H1 (cell line): ENCODE results near the gene ABHD11. TPM values are rescaled to one million over a fixed set of nuclear protein-coding genes. Genes with fewer than 3 reads are reported as not detected.

Source experiments
- CTCF ChIA-PET: fragments of 300-600 bp; sonication (Branson Sonifier 250); formaldehyde crosslinking; loops from one replicate; lab custom pipeline; 2021; ENCODE audit not compliant: partially characterized antibody; lab: Charles Lee
- POLR2A ChIA-PET: fragments of 300-600 bp; sonication (Branson Sonifier 250); formaldehyde crosslinking; loops from one replicate; lab custom pipeline; 2021; ENCODE audit warnings: inconsistent platforms; ENCODE audit not compliant: partially characterized antibody; lab: Charles Lee
- DNase-seq, 2 experiments: peaks; one replicate each; pipeline versions ENCODE4 v3.0.0 to v3.0.0-alpha.2; 2010 to 2022; ENCODE audit warnings: low spot score in 2 of 2, low read depth in 1 of 2, mixed read lengths in 1 of 2
- FAIRE-seq: peaks from 2 replicates; lab custom pipeline; 2011; peaks lifted over from hg19 to GRCh38; lab: Jason Lieb, UNC
- H2AFZ ChIP-seq: 2 replicates; pipeline ENCODE4 v1.8.1; 2012; ENCODE audit warnings: low read length, inconsistent platforms
- H2AK5ac ChIP-seq: 2 replicates; pipeline ENCODE4 v1.6.1; 2013; ENCODE audit warnings: low read depth, low read length
- H2BK120ac ChIP-seq: replicated peaks from 2 replicates; pipeline ENCODE3; 2013; ENCODE audit warnings: low read depth, low read length, inconsistent platforms
- H2BK12ac ChIP-seq: 2 replicates; pipeline ENCODE4 v1.6.1; 2013; ENCODE audit warnings: low read depth, low read length
- H2BK15ac ChIP-seq: 2 replicates; pipeline ENCODE4 v1.6.1; 2013; ENCODE audit warnings: low read length
- H2BK20ac ChIP-seq: 2 replicates; pipeline ENCODE4 v1.6.1; 2013; ENCODE audit warnings: low read length
- H2BK5ac ChIP-seq: 2 replicates; pipeline ENCODE4 v1.6.1; 2013; ENCODE audit warnings: low read depth, low read length
- H3K14ac ChIP-seq: 2 replicates; pipeline ENCODE4 v1.6.1; 2013; ENCODE audit warnings: inconsistent platforms; ENCODE audit not compliant: insufficient read length
- H3K18ac ChIP-seq: 2 replicates; pipeline ENCODE4 v1.6.1; 2013; ENCODE audit warnings: low read length; ENCODE audit errors: extremely low read depth
- H3K23ac ChIP-seq: 2 replicates; pipeline ENCODE4 v1.6.1; 2013; ENCODE audit warnings: inconsistent platforms; ENCODE audit not compliant: insufficient read length
- H3K23me2 ChIP-seq: 2 replicates; pipeline ENCODE4 v1.6.1; 2013; ENCODE audit warnings: low read depth, low read length
- H3K27ac ChIP-seq: 2 replicates; pipeline ENCODE4 v1.6.1; 2011; ENCODE audit warnings: low read depth, low read length, inconsistent platforms
- H3K27me3 ChIP-seq, 4 experiments: replicated peaks in 1 of 4; 1 replicate in 1 of 4; 2 replicates in 3 of 4; pipeline versions ENCODE4 v1.6.1 to v1.8.1; 2011 to 2013; ENCODE audit warnings: low read length in 3 of 4, mild to moderate bottlenecking in 3 of 4, inconsistent platforms in 2 of 4, mixed read lengths in 2 of 4, moderate library complexity in 1 of 4; ENCODE audit not compliant: control insufficient read depth in 3 of 4, insufficient read depth in 3 of 4; ENCODE audit errors: extremely low read depth in 1 of 4
- H3K36me3 ChIP-seq, 4 experiments: 2 replicates each; pipeline versions ENCODE4 v1.6.1 to v1.8.1; 2011 to 2013; ENCODE audit warnings: mild to moderate bottlenecking in 4 of 4, low read length in 3 of 4, moderate library complexity in 2 of 4, control low read depth in 1 of 4, inconsistent platforms in 1 of 4; ENCODE audit not compliant: insufficient read depth in 4 of 4, control insufficient read depth in 2 of 4
- H3K4ac ChIP-seq: replicated peaks from 2 replicates; pipeline ENCODE3; 2013; ENCODE audit warnings: low read length, low read depth, mixed read lengths, inconsistent platforms; ENCODE audit not compliant: insufficient read length
- H3K4me1 ChIP-seq, 4 experiments: replicated peaks in 1 of 4; 1 replicate in 1 of 4; 2 replicates in 3 of 4; pipeline versions ENCODE4 v1.6.1 to v1.8.1; 2011 to 2013; ENCODE audit warnings: low read length in 3 of 4, inconsistent platforms in 2 of 4, mixed read lengths in 1 of 4; ENCODE audit not compliant: insufficient read depth in 4 of 4, control insufficient read depth in 3 of 4
- H3K4me2 ChIP-seq, 2 experiments: 2 replicates each; pipeline versions ENCODE4 v1.6.1 to v1.8.1; 2011 to 2013; ENCODE audit warnings: low read depth in 2 of 2, low read length in 2 of 2, control low read depth in 1 of 2, inconsistent platforms in 1 of 2, mild to moderate bottlenecking in 1 of 2; ENCODE audit not compliant: insufficient read depth in 1 of 2
- H3K4me3 ChIP-seq, 4 experiments: fragments of 200-600, 300-600 bp in 1 of 4; sonication (generic), shearing (Covaris generic), sonication (Bioruptor Twin) in 1 of 4; 2 replicates each; pipeline versions ENCODE4 v1.5.1 to v1.8.1; 2011 to 2016; ENCODE audit warnings: low read length in 4 of 4, low read depth in 3 of 4, control low read depth in 2 of 4, inconsistent platforms in 2 of 4, mild to moderate bottlenecking in 2 of 4, mixed read lengths in 1 of 4, moderate library complexity in 1 of 4; ENCODE audit not compliant: insufficient read depth in 2 of 4; ENCODE audit errors: extremely low read depth in 1 of 4
- H3K56ac ChIP-seq: replicated peaks from 2 replicates; pipeline ENCODE3; 2013; ENCODE audit warnings: low read depth, mild to moderate bottlenecking, mixed read lengths, low read length, inconsistent platforms; ENCODE audit not compliant: insufficient read length
- H3K79me1 ChIP-seq: 2 replicates; pipeline ENCODE4 v1.6.1; 2013; ENCODE audit warnings: low read depth, low read length, control low read depth
- H3K79me2 ChIP-seq, 2 experiments: 2 replicates each; pipeline versions ENCODE4 v1.6.1 to v1.8.1; 2012 to 2013; ENCODE audit warnings: low read length in 2 of 2, mild to moderate bottlenecking in 2 of 2, inconsistent platforms in 1 of 2; ENCODE audit not compliant: insufficient read depth in 2 of 2, control insufficient read depth in 1 of 2
- H3K9ac ChIP-seq, 4 experiments: replicated peaks in 1 of 4; 1 replicate in 1 of 4; 2 replicates in 3 of 4; pipeline versions ENCODE4 v1.6.1 to v1.8.1; 2011 to 2013; ENCODE audit warnings: low read depth in 3 of 4, low read length in 3 of 4, control low read depth in 2 of 4, mild to moderate bottlenecking in 2 of 4, moderate library complexity in 2 of 4, inconsistent platforms in 1 of 4; ENCODE audit errors: extremely low read depth in 1 of 4
- H3K9me3 ChIP-seq, 2 experiments: 2 replicates each; pipeline versions ENCODE4 v1.6.1 to v1.8.1; 2012 to 2013; ENCODE audit warnings: mild to moderate bottlenecking in 2 of 2, moderate library complexity in 2 of 2, control low read depth in 1 of 2, inconsistent platforms in 1 of 2, low read depth in 1 of 2, low read length in 1 of 2, mixed read lengths in 1 of 2; ENCODE audit not compliant: insufficient read depth in 2 of 2
- H4K20me1 ChIP-seq, 2 experiments: replicated peaks in 1 of 2; 2 replicates each; pipeline versions ENCODE3 to v1.8.1; 2011 to 2013; ENCODE audit warnings: inconsistent platforms in 2 of 2, low read length in 2 of 2, mild to moderate bottlenecking in 1 of 2; ENCODE audit not compliant: insufficient read depth in 2 of 2, control insufficient read depth in 1 of 2
- H4K5ac ChIP-seq: 2 replicates; pipeline ENCODE4 v1.6.1; 2013; ENCODE audit warnings: low read length, low read depth, mixed read lengths, inconsistent platforms; ENCODE audit not compliant: insufficient read length
- H4K8ac ChIP-seq: 2 replicates; pipeline ENCODE4 v1.8.0; 2013; ENCODE audit warnings: mild to moderate bottlenecking, moderate library complexity, low read length, inconsistent platforms; ENCODE audit not compliant: insufficient read depth; ENCODE audit errors: extremely low read depth
- H4K91ac ChIP-seq: replicated peaks from 2 replicates; pipeline ENCODE3; 2013; ENCODE audit warnings: low read length, mixed read lengths, inconsistent platforms; ENCODE audit not compliant: insufficient read length
- CBX8 ChIP-seq: fragments of 300-800, 300-1000 bp; sonication (generic); IDR thresholded peaks from 2 replicates; pipeline ENCODE4 v1.7.1; 2016; ENCODE audit warnings: low read depth, low read length, borderline replicate concordance
- CEBPB ChIP-seq: IDR thresholded peaks from 2 replicates; pipeline ENCODE4 v1.6.1; 2012; ENCODE audit warnings: low read depth, low read length
- JUN ChIP-seq: IDR thresholded peaks from 2 replicates; pipeline ENCODE4 v1.6.1; 2011; ENCODE audit warnings: low read depth, mild to moderate bottlenecking, improper control_type of control experiment, low read length
- POLR2A ChIP-seq, 2 experiments: IDR thresholded peaks; 1 replicate in 1 of 2; 2 replicates in 1 of 2; pipeline ENCODE4 v1.6.1; 2011; ENCODE audit warnings: low read depth in 2 of 2, low read length in 2 of 2, mild to moderate bottlenecking in 2 of 2; ENCODE audit errors: control extremely low read depth in 1 of 2
- ZNF274 ChIP-seq: IDR thresholded peaks from 2 replicates; pipeline ENCODE4 v1.7.0; 2012; ENCODE audit warnings: low read length, borderline replicate concordance; ENCODE audit errors: extremely low read depth
- WGBS, 2 experiments: shearing (Covaris generic) in 1 of 2; methylation state at CpG; one replicate each; pipeline versions ENCODE4 v1.1.6 to v1.1.7; 2013 to 2015; ENCODE audit warnings: low lambda C conversion rate in 2 of 2, mixed read lengths in 2 of 2, inconsistent platforms in 1 of 2, low coverage in 1 of 2, missing lambda C conversion rate in 1 of 2; ENCODE audit not compliant: insufficient replicate concordance in 2 of 2, insufficient coverage in 1 of 2, insufficient read length in 1 of 2; ENCODE audit errors: extremely low coverage in 1 of 2, missing lambda C conversion rate in 1 of 2; 5-methylcytosine and 5-hydroxymethylcytosine counted together
- polyA plus RNA-seq, 7 experiments: library from polyadenylated mRNA; depleted of rRNA in 3 of 7; stranded (reverse) in 5 of 7; unstranded in 2 of 7; fragments of >200 nt in 5 of 7; fragments of 200-250 nt in 2 of 7; gene quantifications; 1 replicate in 5 of 7; 2 replicates in 1 of 7; 4 replicates in 1 of 7; pipeline versions ENCODE4 v1.2.1 to v1.2.3, GENCODE V29; 2011 to 2013; ENCODE audit warnings: missing spikeins in 2 of 7, mixed read lengths in 2 of 7
- total RNA-seq: library from RNA; stranded (reverse); fragmentation: NEBNext Ultra II Directional; extraction: Animal tissue kit (Norgen Biotek cat#: 25700); gene quantifications from 2 replicates; pipeline ENCODE4 v1.2.1, GENCODE V29; 2021

The ABHD11 gene
- total and polyA plus RNA-seq, 2 of the 8 experiments (the other 6 are each of a cell fraction or from before 2014, with no cell fraction given): 19.8 to 42.2 TPM

- no peaks in the 10 kb centered on the region for H3K27me3 ChIP-seq
- DNase-seq: no peak
- H3K4ac ChIP-seq: no peak overlapping the region
- H3K79me1 ChIP-seq: 0 out of 2 replicates have a peak, but pooled peaks cover 2% of the 10 kb centered on the region
- no peak overlapping the region for H3K23ac ChIP-seq
- no peaks in the 10 kb centered on the region for H4K20me1 ChIP-seq
- no peaks in the 10 kb centered on the region for H3K36me3 ChIP-seq
- no peak overlapping the region for H2BK120ac ChIP-seq
- H3K27ac ChIP-seq: no peak overlapping the region
- H2BK15ac ChIP-seq: no peak overlapping the region
- FAIRE-seq: no peak
- no peak overlapping the region for H3K4me2 ChIP-seq
- H2AFZ ChIP-seq: no peak overlapping the region
- WGBS, 2 experiments: 88% methylated on average over 16 of the region's 16 CpGs; no CpG with 5 or more reads in 1 of the 2 experiments
- H2AK5ac ChIP-seq: no peak overlapping the region
- no peak overlapping the region for H4K8ac ChIP-seq
- H3K9ac ChIP-seq: no peak overlapping the region
- no peak overlapping the region for H3K56ac ChIP-seq
- H3K18ac ChIP-seq: no peak overlapping the region
- no peak overlapping the region for H4K5ac ChIP-seq
- no peaks in the 10 kb centered on the region for H3K79me2 ChIP-seq
- no peak overlapping the region for H2BK12ac ChIP-seq
- H3K9me3 ChIP-seq: peaks cover 0 to 4% of the 10 kb centered on the region in 2 experiments; a peak in 1 of 4 replicates
- POLR2A ChIA-PET: interaction anchor here (1.0 to 1.1 kb wide), 2 partner anchors 9 to 106 kb away, joined by 3 to 4 read pairs; no protein-coding TSS in a partner anchor
- H3K14ac ChIP-seq: no peak overlapping the region
- TF ChIP-seq CBX8 (no peak), JUN (no peak), ZNF274 (no peak), POLR2A (IDR thresholded peaks at IDR 0.05; ENCODE audit: control extremely low read depth in 1 of 2, low read depth in 2 of 2, low read length in 2 of 2) (no peak), CEBPB (no peak)
- no peak overlapping the region for H2BK5ac ChIP-seq
- no peak overlapping the region for H2BK20ac ChIP-seq
- H3K4me3 ChIP-seq: no peak overlapping the region
- H4K91ac ChIP-seq: no peak overlapping the region
- H3K4me1 ChIP-seq: no peaks in the 10 kb centered on the region
- H3K23me2 ChIP-seq: no peaks in the 10 kb centered on the region
- CTCF ChIA-PET: interaction anchor here (0.6 to 1.0 kb wide), 4 partner anchors 11 to 72 kb away, joined by 3 read pairs; partner anchors contain the start of gene ABHD11
Observed at GRCh38 chr7:73749931-73750776, 11.6 kb upstream of the ABHD11 start.
